ENCODE results near the gene CCDC82. TPM values are rescaled to one million over a fixed set of nuclear protein-coding genes. Genes with fewer than 3 reads are reported as not detected.

The CCDC82 gene
- total and polyA plus RNA-seq, 3 experiments from 2014 or later: 23.4 to 28.2 (median 25.3) TPM

DNA sequence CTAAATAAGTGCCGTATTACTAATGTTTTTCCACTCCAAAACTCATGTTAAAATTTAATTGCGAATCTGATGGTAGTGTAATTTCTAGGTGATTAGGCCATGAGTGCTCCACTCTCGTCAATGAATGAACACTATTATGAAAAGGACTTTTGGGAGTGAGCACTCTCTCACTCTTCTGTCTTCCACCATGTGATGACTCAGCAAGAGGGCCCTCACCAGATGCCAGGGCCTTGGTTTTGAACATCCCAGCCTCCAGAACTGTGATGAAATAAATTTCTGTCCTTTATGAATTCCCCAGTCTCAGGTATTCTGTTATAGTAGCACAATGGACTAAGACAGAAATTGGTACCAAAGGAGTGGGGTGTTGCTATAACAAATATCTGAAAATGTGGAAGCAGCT lies 8.2 kb upstream of the CCDC82 start:
- H3K27ac ChIP-seq (ENCODE audit: low read depth, low read length): no peak overlapping the region
- H3K27me3 ChIP-seq (ENCODE audit: insufficient read depth, low read length, poor library complexity, severe bottlenecking): no peaks in the 10 kb centered on the region
- ChIA-PET POLR2A (no interaction called here), CTCF (no interaction called here)
- no peaks in the 10 kb centered on the region for H3K4me1 ChIP-seq (ENCODE audit: insufficient read depth, low read length)
- H3K9me3 ChIP-seq (ENCODE audit: low read length): no peaks in the 10 kb centered on the region
- Mint-ChIP-seq H3K27ac (no peak overlapping the region), H3K4me1 (peaks cover 0 to 8% (median 0%) of the 10 kb centered on the region in 3 donors), H3K36me3 (no peaks in the 10 kb centered on the region), H3K4me3 (no peak overlapping the region), H3K9me3 (no peaks in the 10 kb centered on the region), H3K27me3 (peaks cover 3 to 13% of the 10 kb centered on the region in 2 donors)
- H3K36me3 ChIP-seq (ENCODE audit: insufficient read depth, low read length): no peaks in the 10 kb centered on the region
- no peak for DNase-seq
- H3K4me3 ChIP-seq (ENCODE audit: low read length): no peak overlapping the region

DNA sequence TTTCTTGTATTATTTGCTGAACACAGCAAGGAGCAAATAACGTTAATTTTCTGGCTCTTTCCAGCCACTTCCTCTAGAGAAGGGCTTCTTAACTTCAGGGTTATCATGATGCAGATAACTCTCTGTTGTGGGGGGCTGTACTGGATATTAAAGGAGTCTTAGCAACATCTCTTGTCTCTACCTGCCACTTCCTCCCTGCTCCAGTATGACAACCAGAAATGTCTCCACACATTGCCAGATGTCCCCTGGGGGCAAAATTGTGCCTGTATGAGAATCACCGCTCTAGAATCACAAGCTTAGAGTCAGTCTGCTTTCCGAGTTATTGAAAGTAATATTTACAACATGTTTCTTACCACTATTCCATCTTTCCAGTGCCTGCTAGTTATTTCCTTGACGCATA lies 6.9 kb upstream of the CCDC82 start:
- H3K27ac Mint-ChIP-seq: peak overlapping the region in 1 of 8 donors; percentile 25
- Histone ChIP-seq H3K9me3 (ENCODE audit: low read length) (no peaks in the 10 kb centered on the region), H3K27me3 (ENCODE audit: insufficient read depth, low read length, poor library complexity, severe bottlenecking) (no peaks in the 10 kb centered on the region), H3K27ac (ENCODE audit: low read depth, low read length) (no peak overlapping the region), H3K4me3 (ENCODE audit: low read length) (no peak overlapping the region), H3K4me1 (ENCODE audit: insufficient read depth, low read length) (no peaks in the 10 kb centered on the region), H3K36me3 (ENCODE audit: insufficient read depth, low read length) (no peaks in the 10 kb centered on the region)
- no peak overlapping the region for H3K4me3 Mint-ChIP-seq
- no peak for DNase-seq
- POLR2A ChIA-PET: interaction anchor here (0.6 kb wide), 1 partner anchor 44 kb away, joined by 3 read pairs; no protein-coding TSS in a partner anchor
- peaks cover 0 to 10% (median 7%) of the 10 kb centered on the region in 3 donors for H3K4me1 Mint-ChIP-seq
- H3K36me3 Mint-ChIP-seq: no peaks in the 10 kb centered on the region
- H3K27me3 Mint-ChIP-seq: peaks cover 0 to under 1% of the 10 kb centered on the region in 2 donors
- CTCF ChIA-PET: no interaction called here
- H3K9me3 Mint-ChIP-seq: no peaks in the 10 kb centered on the region

DNA sequence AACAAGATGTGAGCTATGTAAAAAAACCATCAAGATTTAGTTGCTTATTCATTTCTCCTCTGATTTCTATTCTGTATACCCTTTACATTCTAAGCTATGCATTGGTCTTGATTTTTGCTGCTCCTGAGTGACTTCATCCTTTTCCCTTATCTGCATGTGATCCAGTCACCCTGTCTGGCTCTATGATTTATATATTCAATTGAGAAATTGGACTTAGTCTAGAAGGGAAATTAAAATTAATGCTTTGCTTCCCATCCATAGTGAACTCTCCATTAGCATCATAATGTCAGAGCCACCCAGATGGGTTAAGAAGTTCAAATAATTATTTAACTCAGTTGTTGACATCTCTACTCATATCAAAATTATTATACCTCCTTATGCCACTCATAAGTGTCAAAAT lies 5.1 kb upstream of the CCDC82 start:
- CTCF ChIA-PET: interaction anchor here (1.4 to 2.8 kb wide), 4 partner anchors 31 to 559 kb away, joined by 3 to 20 read pairs (median 4); no protein-coding TSS in a partner anchor
- Mint-ChIP-seq H3K4me3 (no peak overlapping the region), H3K4me1 (peaks cover 12 to 27% (median 24%) of the 10 kb centered on the region in 3 donors), H3K27me3 (no peaks in the 10 kb centered on the region), H3K9me3 (peaks cover 0 to 2% (median 0%) of the 10 kb centered on the region in 5 donors), H3K36me3 (peaks cover 0 to 8% (median 0%) of the 10 kb centered on the region in 3 donors), H3K27ac (peak overlapping the region in 1 of 8 donors; percentile 41)
- POLR2A ChIA-PET: no interaction called here
- no peak for DNase-seq
- no peak overlapping the region for H3K4me3 ChIP-seq (ENCODE audit: low read length)
- no peaks in the 10 kb centered on the region for H3K36me3 ChIP-seq (ENCODE audit: insufficient read depth, low read length)
- H3K27me3 ChIP-seq (ENCODE audit: insufficient read depth, low read length, poor library complexity, severe bottlenecking): no peaks in the 10 kb centered on the region
- peaks cover 9% of the 10 kb centered on the region for H3K4me1 ChIP-seq (ENCODE audit: insufficient read depth, low read length)
- no peak overlapping the region for H3K27ac ChIP-seq (ENCODE audit: low read depth, low read length)
- no peaks in the 10 kb centered on the region for H3K9me3 ChIP-seq (ENCODE audit: low read length)

DNA sequence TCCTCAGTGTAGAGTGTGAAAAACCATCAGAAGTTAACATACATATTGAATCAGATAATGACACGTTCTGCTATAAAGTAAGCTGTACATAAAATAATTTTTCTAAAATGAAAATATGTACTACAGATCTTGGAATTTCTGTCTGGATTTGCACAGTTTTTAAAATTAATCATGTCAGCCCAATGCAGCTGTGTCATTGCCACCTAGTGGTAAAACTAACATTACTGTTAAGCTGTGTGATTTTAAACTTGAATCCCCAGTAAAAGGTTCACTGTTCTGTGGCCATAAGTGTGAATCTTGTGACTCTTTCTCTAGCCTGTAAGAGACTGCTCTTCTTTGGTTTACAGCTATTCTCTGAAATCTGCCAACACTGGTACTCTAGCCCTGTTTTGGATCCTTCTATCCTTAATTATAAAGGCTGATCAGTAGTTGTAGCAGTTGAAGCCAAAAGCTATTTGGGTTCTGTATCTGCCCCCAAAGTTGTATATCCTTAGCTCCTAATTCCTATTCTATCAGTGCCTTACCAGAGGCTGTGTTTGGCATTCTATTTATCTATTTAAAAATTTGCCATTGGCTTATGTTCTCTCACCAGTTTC lies 4.1 kb upstream of the CCDC82 start:
- Histone ChIP-seq H3K36me3 (ENCODE audit: insufficient read depth, low read length) (no peaks in the 10 kb centered on the region), H3K27me3 (ENCODE audit: insufficient read depth, low read length, poor library complexity, severe bottlenecking) (no peaks in the 10 kb centered on the region), H3K9me3 (ENCODE audit: low read length) (no peaks in the 10 kb centered on the region), H3K27ac (ENCODE audit: low read depth, low read length) (no peak overlapping the region), H3K4me1 (ENCODE audit: insufficient read depth, low read length) (peaks cover 12% of the 10 kb centered on the region), H3K4me3 (ENCODE audit: low read length) (no peak overlapping the region)
- CTCF ChIA-PET: interaction anchor here (0.7 to 2.8 kb wide), 12 partner anchors 32 to 1304 kb away, joined by 3 to 20 read pairs (median 3); partner anchors contain the start of genes ENDOD1 and MAML2
- H3K27me3 Mint-ChIP-seq: no peaks in the 10 kb centered on the region
- no peak overlapping the region for H3K27ac Mint-ChIP-seq
- POLR2A ChIA-PET: no interaction called here
- H3K4me3 Mint-ChIP-seq: no peak overlapping the region
- H3K9me3 Mint-ChIP-seq: peaks cover 0 to 2% (median 0%) of the 10 kb centered on the region in 5 donors
- H3K36me3 Mint-ChIP-seq: peaks cover 0 to 14% (median 0%) of the 10 kb centered on the region in 3 donors
- DNase-seq: peak in 2 of 5 donors; percentile 21 to 26
- peaks cover 15 to 30% (median 26%) of the 10 kb centered on the region in 3 donors for H3K4me1 Mint-ChIP-seq

DNA sequence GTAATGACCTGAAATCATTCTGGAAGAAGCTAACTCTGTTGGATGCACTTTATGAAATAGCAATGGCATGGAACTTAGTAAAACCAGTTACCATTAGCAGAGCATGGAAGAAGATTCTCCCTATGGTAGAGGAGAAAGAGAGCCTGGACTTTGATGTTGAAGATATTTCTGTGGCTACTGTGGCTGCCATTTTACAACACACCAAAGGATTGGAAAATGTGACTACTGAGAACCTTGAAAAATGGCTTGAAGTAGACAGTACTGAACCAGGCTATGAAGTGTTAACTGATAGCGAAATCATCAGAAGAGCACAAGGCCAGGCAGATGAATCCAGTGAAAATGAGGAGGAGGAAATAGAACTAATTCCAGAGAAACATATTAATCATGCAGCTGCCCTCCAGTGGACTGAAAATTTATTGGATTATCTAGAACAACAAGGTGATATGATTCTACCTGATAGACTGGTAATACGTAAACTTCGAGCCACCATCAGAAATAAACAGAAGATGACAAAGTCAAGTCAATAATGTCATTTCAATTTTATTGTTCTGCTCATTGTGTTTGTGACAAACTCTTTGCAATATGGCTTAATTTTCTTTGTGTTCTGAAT lies 2.1 kb upstream of the CCDC82 start:
- ChIA-PET CTCF (no interaction called here), POLR2A (no interaction called here)
- Histone ChIP-seq H3K9me3 (ENCODE audit: low read length) (no peaks in the 10 kb centered on the region), H3K27ac (ENCODE audit: low read depth, low read length) (no peak overlapping the region), H3K27me3 (ENCODE audit: insufficient read depth, low read length, poor library complexity, severe bottlenecking) (no peaks in the 10 kb centered on the region), H3K36me3 (ENCODE audit: insufficient read depth, low read length) (no peaks in the 10 kb centered on the region), H3K4me3 (ENCODE audit: low read length) (no peak overlapping the region), H3K4me1 (ENCODE audit: insufficient read depth, low read length) (peaks cover 21% of the 10 kb centered on the region)
- Mint-ChIP-seq H3K27me3 (no peaks in the 10 kb centered on the region), H3K36me3 (peaks cover 0 to 17% (median 2%) of the 10 kb centered on the region in 3 donors), H3K4me3 (peak overlapping the region in 3 of 7 donors; percentile 32 to 96 (median 49)), H3K4me1 (peaks cover 33 to 51% (median 47%) of the 10 kb centered on the region in 3 donors), H3K27ac (peak overlapping the region in 2 of 8 donors; percentile 41 to 60), H3K9me3 (peaks cover 0 to 2% (median 0%) of the 10 kb centered on the region in 5 donors)
- DNase-seq: no peak

DNA sequence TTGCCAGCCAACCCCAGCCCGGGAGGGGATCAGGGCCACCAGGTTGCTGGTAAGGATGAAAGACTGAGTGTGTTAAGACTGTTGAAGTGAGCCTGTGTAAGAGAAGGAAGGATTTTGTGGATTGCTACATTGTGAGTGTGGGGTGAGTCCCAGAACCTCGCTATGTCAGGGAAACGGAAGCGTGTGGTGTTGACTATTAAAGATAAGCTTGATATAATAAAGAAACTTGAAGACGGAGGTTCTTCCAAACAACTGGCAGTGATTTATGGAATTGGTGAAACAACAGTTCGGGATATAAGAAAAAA lies 728 bp upstream of the CCDC82 start:
- Mint-ChIP-seq H3K27me3 (no peaks in the 10 kb centered on the region), H3K9me3 (peaks cover 0 to 2% (median 0%) of the 10 kb centered on the region in 5 donors), H3K4me1 (peaks cover 35 to 63% (median 57%) of the 10 kb centered on the region in 3 donors), H3K4me3 (peak overlapping the region; percentile 90 to 98 (median 95)), H3K36me3 (peaks cover 0 to 24% (median 2%) of the 10 kb centered on the region in 3 donors), H3K27ac (peak overlapping the region; percentile 77 to 99 (median 94))
- ChIA-PET POLR2A (interaction anchor here (1.1 to 1.6 kb wide), 6 partner anchors 48 to 1417 kb away, joined by 3 to 19 read pairs (median 4); partner anchors contain the start of genes CEP57, CWC15, FAM76B and KDM4D), CTCF (interaction anchor here (1.2 to 2.1 kb wide), 3 partner anchors 47 to 541 kb away, joined by 4 to 24 read pairs (median 5); partner anchors contain the start of gene MAML2)
- Histone ChIP-seq H3K4me1 (ENCODE audit: insufficient read depth, low read length) (peaks cover 21% of the 10 kb centered on the region), H3K27me3 (ENCODE audit: insufficient read depth, low read length, poor library complexity, severe bottlenecking) (no peaks in the 10 kb centered on the region), H3K4me3 (ENCODE audit: low read length) (peak overlapping the region; percentile 90), H3K36me3 (ENCODE audit: insufficient read depth, low read length) (no peaks in the 10 kb centered on the region), H3K27ac (ENCODE audit: low read depth, low read length) (peak overlapping the region; percentile 85), H3K9me3 (ENCODE audit: low read length) (no peaks in the 10 kb centered on the region)
- DNase-seq: no peak

DNA sequence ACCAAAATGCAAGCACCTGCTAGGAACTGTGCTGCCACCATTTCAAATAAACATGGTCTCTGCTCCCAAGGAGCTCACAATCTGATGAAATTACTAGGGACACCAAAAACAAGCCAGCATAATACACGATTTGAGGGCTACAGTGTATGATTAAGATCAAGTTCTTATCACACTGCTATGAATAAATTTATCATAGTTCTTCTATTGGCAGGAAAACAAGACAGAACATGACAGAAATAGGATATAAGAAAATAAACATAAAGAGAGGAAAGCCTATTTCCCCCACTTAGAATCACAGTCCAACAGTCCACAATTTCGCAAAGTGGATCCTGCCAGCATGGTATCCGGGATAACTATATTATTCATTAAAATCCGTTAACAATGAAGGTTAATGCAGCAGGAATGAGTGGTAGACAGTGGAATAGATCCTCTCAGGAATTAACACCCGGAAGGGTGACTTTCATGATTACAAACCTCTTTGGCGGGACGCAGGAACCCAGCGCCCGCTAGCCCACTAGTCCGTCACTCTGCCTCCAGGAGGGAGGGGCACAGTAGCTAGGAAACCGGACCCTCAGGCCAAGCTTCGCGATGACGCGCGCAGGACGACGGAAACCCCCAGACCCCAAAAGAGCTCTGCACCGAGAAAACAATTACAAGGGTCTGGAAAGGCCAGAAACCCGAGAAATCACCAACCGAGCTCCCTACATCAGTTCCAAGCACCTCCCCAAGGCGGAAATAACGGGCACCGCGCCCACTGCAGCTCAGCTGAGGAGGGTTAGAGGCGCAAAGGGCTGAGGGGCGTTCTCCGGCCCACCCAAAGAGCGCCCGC lies 607 bp downstream of the CCDC82 start:
- peaks cover 0 to 2% (median 0%) of the 10 kb centered on the region in 5 donors for H3K9me3 Mint-ChIP-seq
- Histone ChIP-seq H3K4me3 (ENCODE audit: low read length) (peak overlapping the region; percentile 90), H3K27ac (ENCODE audit: low read depth, low read length) (peak overlapping the region; percentile 85), H3K36me3 (ENCODE audit: insufficient read depth, low read length) (no peaks in the 10 kb centered on the region), H3K27me3 (ENCODE audit: insufficient read depth, low read length, poor library complexity, severe bottlenecking) (no peaks in the 10 kb centered on the region), H3K9me3 (ENCODE audit: low read length) (no peaks in the 10 kb centered on the region), H3K4me1 (ENCODE audit: insufficient read depth, low read length) (peaks cover 26% of the 10 kb centered on the region)
- peaks cover 35 to 70% (median 68%) of the 10 kb centered on the region in 3 donors for H3K4me1 Mint-ChIP-seq
- peak overlapping the region; percentile 77 to 99 (median 94) for H3K27ac Mint-ChIP-seq
- no peak for DNase-seq
- POLR2A ChIA-PET: interaction anchor here (0.9 to 1.6 kb wide), 9 partner anchors 47 to 1416 kb away, joined by 3 to 19 read pairs (median 3); partner anchors contain the start of genes CEP57, CWC15, FAM76B and KDM4D
- CTCF ChIA-PET: interaction anchor here (0.9 to 2.1 kb wide), 9 partner anchors 17 to 1322 kb away, joined by 3 to 24 read pairs (median 5); partner anchors contain the start of gene MAML2
- peak overlapping the region; percentile 90 to 98 (median 95) for H3K4me3 Mint-ChIP-seq
- peaks cover 3 to 32% (median 6%) of the 10 kb centered on the region in 3 donors for H3K36me3 Mint-ChIP-seq
- H3K27me3 Mint-ChIP-seq: no peaks in the 10 kb centered on the region

Data from CD8-positive, alpha-beta memory T cell (primary cell).